ENCODE data around the gene RSAD1. TPM values are rescaled to one million over a fixed set of nuclear protein-coding genes. Genes with fewer than 3 reads are reported as not detected.

RSAD1 gene
- polyA plus RNA-seq, 1 of the 3 experiments (the other 2 are of a cell fraction) = 44.7 TPM

DNA sequence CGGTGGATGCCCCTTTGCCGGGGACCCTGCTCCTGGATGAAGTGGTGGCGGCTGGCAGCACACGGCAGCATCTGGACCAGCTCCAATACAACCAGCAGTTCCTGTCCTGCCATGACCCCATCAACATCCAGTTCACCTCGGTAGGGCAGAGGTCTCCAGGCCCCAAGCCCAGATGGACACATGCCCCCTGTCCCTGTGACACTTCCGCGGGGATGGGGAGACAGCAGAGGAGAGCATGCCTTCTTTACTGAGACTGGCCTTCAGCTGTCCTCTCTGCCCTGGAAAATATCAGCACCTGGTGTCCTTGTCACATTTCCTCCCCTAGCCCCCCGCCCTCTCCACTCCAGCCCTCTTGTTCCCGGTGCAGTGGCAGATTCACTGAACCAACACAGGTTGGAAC lies 16.2 kb upstream of the RSAD1 start:
- Histone ChIP-seq H3K27me3 (ENCODE audit: insufficient read depth) (no peaks in the 10 kb centered on the region), H3K4me2 (no peak overlapping the region), H3K9me2 (no peaks in the 10 kb centered on the region), H3K4me1 (ENCODE audit: control insufficient read depth in 1 of 2, insufficient read depth in 2 of 2, low read depth in 1 of 2, low read length in 1 of 2) (no peaks in the 10 kb centered on the region), H3F3A (replicated peaks; ENCODE audit: insufficient read depth) (no peaks in the 10 kb centered on the region), H4K20me1 (ENCODE audit: insufficient read depth) (no peaks in the 10 kb centered on the region; the same call in 1 of the 2 replicates), H3K27ac (ENCODE audit: low read depth in 2 of 2, low read length in 1 of 2) (no peak overlapping the region), H2AFZ (ENCODE audit: low read depth) (no peak overlapping the region), H3K36me3 (replicated peaks in 1 of 2; ENCODE audit: control insufficient read depth in 1 of 2, insufficient read depth in 2 of 2, low read length in 1 of 2) (peaks cover 0 to 2% of the 10 kb centered on the region in 2 experiments), H3K4me3 (ENCODE audit: low read depth in 2 of 2, low read length in 1 of 2) (no peak overlapping the region), H3K9ac (no peak overlapping the region), H3K79me2 (ENCODE audit: insufficient read depth) (no peaks in the 10 kb centered on the region), H3K9me3 (no peaks in the 10 kb centered on the region)
- WGBS (ENCODE audit: low lambda C conversion rate) = 81% methylated on average over 9 of the region's 9 CpGs
- ChIA-PET POLR2A (no interaction called here), CTCF (interaction anchor here (4.1 kb wide), 1 partner anchor 11 kb away, joined by 18 read pairs; no protein-coding TSS in a partner anchor)
- TF ChIP-seq TCF12 (IDR thresholded peaks at IDR 0.05) (no peak), IRF3 (IDR thresholded peaks at IDR 0.05; ENCODE audit: low read depth, low read length) (no peak), NRF1 (IDR thresholded peaks at IDR 0.05; ENCODE audit: low read depth, low read length) (no peak), POLR2AphosphoS5 (IDR thresholded peaks at IDR 0.05; ENCODE audit: low read depth, low read length) (no peak), FOSL2 (IDR thresholded peaks at IDR 0.05; ENCODE audit: borderline replicate concordance, low read depth) (no peak), EZH2phosphoT487 (IDR thresholded peaks at IDR 0.05; ENCODE audit: borderline replicate concordance, low read depth) (no peak), REST (IDR thresholded peaks at IDR 0.05; ENCODE audit: low read depth, low read length) (no peak), JUND (IDR thresholded peaks at IDR 0.05) (no peak), NFIC (IDR thresholded peaks at IDR 0.05; ENCODE audit: borderline replicate concordance) (no peak), GATA2 (CRISPR knock-in tag; IDR thresholded peaks at IDR 0.05) (no peak), RFX5 (IDR thresholded peaks at IDR 0.05; ENCODE audit: low read length) (no peak), RAD21 (IDR thresholded peaks at IDR 0.05; ENCODE audit: low read length) (no peak), EP300 (IDR thresholded peaks at IDR 0.05; ENCODE audit: borderline replicate concordance in 1 of 2, low read depth in 1 of 2, low read length in 1 of 2) (no peak), USF1 (IDR thresholded peaks at IDR 0.05; ENCODE audit: borderline replicate concordance, low read depth) (no peak), ELF1 (IDR thresholded peaks at IDR 0.05) (no peak), RCOR1 (IDR thresholded peaks at IDR 0.05; ENCODE audit: low read length) (no peak), TEAD4 (IDR thresholded peaks at IDR 0.05; ENCODE audit: borderline replicate concordance, insufficient read depth) (no peak), ZBTB33 (IDR thresholded peaks at IDR 0.05; ENCODE audit: borderline replicate concordance, low read depth) (no peak)
- TF ChIP-seq, protein P1, sequence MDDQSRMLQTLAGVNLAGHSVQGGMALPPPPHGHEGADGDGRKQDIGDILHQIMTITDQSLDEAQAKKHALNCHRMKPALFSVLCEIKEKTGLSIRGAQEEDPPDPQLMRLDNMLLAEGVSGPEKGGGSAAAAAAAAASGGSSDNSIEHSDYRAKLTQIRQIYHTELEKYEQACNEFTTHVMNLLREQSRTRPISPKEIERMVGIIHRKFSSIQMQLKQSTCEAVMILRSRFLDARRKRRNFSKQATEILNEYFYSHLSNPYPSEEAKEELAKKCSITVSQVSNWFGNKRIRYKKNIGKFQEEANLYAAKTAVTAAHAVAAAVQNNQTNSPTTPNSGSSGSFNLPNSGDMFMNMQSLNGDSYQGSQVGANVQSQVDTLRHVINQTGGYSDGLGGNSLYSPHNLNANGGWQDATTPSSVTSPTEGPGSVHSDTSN (IDR thresholded peaks at IDR 0.05) = no peak
- DNase-seq = no peak

All from SK-N-SH (cell line).